Superior temporal gyrus (tissue), 1 donor: ENCODE data around the gene CLCA2.
A peak's percentile ranks its signal among the peaks of the same experiment; 100 is the strongest.
"Not testable (repeated sequence)": the region's sequence is repeated elsewhere in the genome, so short reads cannot be mapped to it uniquely, and the experiment has no call there.

Experiments
- DNase-seq: peaks from one replicate; pipeline ENCODE4 v3.0.0-alpha.2; 2016; ENCODE audit errors: extremely low spot score

Gene CLCA2

DNA sequence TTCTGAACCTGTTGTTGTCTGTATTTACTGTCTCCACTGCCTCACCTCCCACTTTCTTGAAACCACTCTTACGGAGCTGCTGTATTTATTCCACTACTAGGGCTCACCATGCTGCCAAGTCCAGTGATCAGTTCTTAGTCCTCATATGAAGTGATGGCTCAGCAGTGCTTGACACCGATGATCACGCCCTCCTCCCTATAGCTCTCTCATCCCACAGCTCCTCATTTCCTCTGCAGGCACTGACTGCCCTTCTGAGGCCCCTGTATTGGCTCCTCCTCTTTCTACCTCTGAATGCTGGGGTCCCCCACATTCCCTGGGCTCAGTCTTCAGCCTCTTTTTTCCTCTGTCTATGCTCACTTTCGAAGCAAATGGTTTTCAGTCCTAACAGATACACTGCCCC, 48.2 kb downstream of the CLCA2 start:
- no peak for DNase-seq

- no peak for DNase-seq
Observed at GRCh38 chr1:86472767-86473166, 48.8 kb downstream of the CLCA2 start.

DNA sequence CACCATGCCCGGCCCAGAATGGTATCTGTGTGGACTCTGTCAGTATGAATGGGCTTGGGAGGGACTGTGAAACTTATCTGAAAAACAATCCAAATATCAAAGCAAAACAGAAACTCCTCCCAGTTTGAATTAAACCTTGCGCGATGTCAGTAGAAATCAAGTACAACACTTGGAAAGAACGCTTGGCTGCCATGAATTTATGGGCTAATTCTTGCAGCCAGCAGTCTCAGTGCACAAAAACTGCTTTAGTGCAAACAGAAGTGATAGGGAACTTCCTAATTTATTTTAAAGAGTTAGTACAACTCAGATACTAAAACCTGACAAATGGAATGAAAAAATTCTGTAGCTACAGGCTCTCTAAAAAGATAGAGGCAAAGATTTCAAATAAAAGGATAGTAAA, 53.3 kb downstream of the CLCA2 start:
- DNase-seq = no peak

- no peak for DNase-seq
Observed at GRCh38 chr1:86477682-86478081, 53.7 kb downstream of the CLCA2 start.

DNA sequence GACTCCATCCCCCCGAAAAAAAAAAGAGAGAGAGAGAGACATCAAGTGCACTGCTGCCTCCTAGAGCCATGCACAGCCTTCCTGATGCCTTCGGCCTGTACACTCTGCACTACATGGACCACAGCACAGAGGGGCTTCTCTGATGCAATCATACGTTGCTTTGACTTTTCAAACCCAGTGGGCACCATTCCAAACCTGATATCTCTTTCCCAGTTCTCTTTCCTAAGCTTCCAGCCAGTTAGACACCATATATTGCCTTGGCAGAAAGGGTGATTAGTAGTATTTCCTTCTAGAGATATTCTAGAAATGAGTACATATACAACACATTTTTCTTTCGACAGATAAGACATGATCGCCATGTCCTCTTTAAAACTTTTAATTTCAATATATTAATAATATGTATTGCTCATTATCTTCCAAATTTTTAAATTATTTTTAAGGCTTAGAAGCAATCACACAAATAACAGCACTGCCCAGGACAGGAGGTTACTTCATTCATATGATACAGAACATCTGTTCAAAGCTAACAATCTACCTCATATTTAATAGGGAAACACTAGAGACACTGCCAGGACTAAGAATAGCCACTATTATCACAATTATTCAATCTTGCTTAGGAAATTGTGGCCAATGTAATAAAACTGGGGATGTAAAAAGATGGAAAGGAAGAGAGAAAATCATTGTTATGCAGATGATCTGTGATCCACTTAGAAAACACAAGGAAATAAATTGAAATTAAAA, 54.6 kb downstream of the CLCA2 start:
- no peak for DNase-seq

DNA sequence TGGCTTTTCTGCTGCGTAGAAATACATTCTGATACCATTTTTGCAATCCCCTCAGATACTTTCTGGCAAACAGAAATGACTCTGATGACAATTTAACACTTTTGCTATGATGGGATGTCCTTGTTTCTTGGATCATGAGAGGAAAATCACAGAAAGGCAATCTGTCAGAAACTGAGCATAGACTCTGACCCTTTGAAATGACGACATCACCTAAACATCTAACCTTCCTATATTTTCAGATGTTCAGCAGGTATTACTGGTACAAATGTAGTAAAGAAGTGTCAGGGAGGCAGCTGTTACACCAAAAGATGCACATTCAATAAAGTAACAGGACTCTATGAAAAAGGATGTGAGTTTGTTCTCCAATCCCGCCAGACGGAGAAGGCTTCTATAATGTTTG, 58.0 kb downstream of the CLCA2 start:
- DNase-seq = no peak

- no peak for DNase-seq
Observed at GRCh38 chr1:86487131-86487810, 63.3 kb downstream of the CLCA2 start.

DNA sequence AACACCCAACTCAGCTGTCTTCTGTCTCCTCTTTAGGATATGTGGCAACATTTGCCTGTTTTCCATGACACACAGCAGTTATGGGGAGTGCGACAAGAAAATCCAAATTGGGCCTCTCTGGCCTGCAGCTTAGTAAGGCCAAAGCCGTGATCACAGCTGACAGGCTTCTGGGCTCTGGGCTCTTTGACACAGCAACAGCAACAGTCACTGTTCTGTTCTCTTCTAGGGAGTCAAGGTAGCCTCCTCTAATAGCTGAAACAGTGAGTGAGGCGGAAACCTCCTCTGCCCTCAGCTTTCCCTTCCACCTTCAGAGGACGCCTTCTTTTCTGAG, 63.8 kb downstream of the CLCA2 start:
- no peak for DNase-seq

DNA sequence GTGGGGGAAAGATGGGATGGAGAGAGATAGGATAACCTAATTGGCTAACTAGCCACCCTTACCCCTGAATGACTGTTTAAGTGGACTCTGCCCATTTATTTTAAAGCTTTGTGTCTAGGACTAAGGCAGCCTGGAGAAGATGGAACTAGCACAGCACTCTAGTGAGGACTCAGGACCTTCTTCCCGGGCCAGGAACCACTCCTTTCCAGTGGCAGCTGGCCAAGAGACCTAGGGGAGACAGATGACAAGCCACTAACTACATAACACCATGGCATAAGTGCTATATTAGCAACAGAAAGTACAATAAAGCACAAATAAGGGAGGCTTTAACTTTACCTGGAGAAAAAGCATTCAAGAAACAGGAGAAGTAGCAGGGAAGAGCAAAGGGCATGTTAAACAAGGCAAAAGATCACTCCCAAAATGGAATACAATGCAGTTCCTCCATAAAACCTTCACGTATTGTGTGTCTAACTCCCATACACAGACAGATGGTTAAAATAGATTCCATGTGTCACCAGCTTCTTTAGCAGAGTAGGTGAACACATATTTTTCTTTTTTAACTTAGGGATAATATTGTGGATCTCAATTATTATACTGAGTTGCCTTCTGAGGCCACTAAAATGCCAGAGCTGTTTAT, 65.4 kb downstream of the CLCA2 start:
- no peak for DNase-seq

- DNase-seq = no peak
Observed at GRCh38 chr1:86491171-86491950, 67.4 kb downstream of the CLCA2 start.

- no peak for DNase-seq
Observed at GRCh38 chr1:86498281-86498680, 74.3 kb downstream of the CLCA2 start.

GRCh38 chr1:86499987-86500593, 76.1 kb downstream of the CLCA2 start:
- DNase-seq = peak; percentile 72

GRCh38 chr1:86500714-86501113, 76.7 kb downstream of the CLCA2 start:
- peak; percentile 48 for DNase-seq

- not testable (repeated sequence) for DNase-seq
Observed at GRCh38 chr1:86502125-86502646, 78.2 kb downstream of the CLCA2 start.

DNA sequence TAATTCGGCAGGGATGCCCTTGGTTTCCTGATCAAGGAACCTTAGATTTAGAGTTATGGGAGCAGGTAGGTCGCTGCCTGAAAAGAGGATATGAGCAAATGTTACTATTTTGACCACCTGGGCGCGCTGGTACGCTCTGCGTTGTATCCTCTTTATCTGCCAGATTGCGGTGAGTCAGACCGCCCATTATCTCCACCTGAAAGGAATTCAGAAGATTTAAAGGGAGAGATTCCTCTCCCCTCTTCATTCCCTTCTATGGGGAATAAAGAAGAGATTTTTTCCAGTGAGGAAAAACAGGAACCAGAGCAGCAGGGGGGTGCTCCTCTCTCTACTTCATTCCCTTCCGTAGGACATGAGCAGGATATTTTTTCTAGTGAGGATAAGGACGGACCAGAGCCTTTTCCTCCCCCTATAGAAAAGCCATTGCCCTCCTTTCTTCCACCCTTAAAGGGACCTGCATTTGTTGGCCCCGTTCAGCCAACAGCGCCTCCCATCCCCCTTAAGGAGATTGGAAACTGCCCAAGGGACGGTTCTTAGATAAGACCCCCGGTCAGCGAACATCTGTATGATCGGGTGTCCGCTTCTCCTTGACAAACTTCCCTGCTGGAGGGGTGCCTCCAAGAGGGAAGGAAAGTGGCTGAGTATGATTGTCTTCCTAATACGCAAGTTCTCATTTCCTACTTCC, 78.9 kb downstream of the CLCA2 start:
- DNase-seq = no peak

- DNase-seq = no peak
Observed at GRCh38 chr1:86503406-86504136, 79.6 kb downstream of the CLCA2 start.

DNA sequence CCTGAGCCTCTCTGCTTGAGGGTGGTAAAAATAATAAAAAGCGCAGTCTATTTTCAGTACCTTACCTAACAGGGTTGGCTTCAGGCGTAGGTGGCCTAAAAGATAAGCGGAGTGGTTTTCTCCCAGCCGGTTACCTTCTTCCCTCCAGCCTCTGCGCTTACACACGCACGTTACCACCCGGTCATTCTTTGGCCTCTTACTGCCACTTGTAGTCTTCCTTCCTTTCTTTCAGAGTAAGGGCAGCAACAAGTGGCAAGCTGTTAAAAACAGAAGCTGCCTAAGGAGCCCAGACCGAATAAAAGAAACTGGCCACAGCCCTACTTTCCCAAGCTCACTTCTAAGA, 80.1 kb downstream of the CLCA2 start:
- no peak for DNase-seq

DNA sequence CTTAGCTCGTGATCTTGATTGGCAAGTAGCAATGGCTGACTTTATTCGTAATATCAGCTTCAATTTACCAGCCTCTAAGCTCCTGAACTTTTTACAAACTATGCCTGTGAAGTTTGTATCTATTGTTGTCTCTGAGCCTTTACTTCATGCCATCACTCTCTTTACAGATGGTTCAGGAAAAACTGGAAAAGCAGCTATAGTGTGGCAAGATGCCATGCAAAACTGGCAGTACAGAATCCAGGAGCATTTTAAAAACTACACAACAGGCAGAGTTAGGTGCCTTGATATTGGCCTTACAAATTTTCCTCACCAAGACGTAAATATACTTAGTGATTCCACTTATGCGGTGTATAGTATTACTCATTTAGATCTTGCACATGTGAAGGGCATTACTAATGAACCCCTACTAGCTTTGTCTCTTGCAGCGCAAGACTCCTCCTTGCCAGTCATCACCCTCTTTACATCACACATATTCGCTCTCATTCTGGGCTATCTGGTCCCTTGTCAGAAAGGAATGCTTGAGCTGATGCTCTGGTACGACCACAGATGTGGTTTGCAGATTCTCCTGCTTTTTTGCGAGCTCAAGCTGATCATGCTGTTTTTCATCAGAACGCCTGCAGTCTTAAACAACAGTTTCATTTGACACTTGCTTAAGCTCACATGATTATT, 81.1 kb downstream of the CLCA2 start:
- DNase-seq = no peak

- no peak for DNase-seq
Observed at GRCh38 chr1:86505564-86505902, 81.6 kb downstream of the CLCA2 start.
